ENCODE results near the gene CNNM1. TPM values are rescaled to one million over a fixed set of nuclear protein-coding genes. Genes with fewer than 3 reads are reported as not detected.

Gene CNNM1
- total RNA-seq, 8 experiments from 2014 or later, result 1.4 to 4.0 (median 2.8) TPM

DNA sequence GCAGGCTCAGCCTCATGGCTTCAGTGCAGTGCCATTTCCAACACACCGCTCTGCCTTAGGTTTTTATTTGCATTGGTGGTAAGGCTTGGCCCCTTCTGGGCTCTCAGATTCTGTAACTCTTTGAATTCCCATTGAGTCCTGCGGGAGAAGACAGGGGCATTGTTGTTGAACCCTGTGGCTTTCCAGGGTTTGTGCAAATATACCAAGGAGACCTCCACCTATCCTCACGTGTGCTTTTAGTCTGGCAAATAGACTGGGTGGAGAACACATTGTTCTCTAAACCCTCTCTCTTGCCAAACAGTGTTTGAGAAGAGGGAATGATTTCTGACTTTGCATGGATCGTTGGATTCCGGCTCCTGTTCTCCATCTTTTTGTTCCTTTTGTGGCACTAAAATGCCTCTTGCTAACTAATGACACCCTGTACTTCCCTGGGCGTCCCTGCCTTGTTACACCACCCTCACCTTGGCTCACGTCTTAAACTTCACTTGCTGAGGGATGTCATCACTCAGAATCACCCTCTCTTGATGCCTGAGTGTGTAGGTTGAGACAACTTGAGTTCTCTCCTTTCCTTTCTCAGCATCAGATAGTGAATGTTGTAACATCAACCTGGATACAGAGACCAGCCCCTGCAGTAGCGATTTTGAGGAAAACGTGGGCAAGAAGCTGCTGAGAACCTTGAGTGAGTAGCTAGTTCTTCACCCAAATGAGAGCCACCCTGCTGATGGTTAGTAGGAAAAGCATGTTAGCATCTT lies 60.7 kb downstream of the CNNM1 start:
- 50 to 100% (median 78%) methylated on average over 1 to 8 of the region's 9 CpGs; no CpG with 5 or more reads in 2 of the 10 experiments for WGBS, 10 experiments
- in situ Hi-C loops (cut with MboI; ENCODE audit: low pct_unique_long_range_greater_than_20kb in 2 of 9, low sequenced_read_pairs in 9 of 9, unreplicated experiment in 9 of 9), result no loop called here

DNA sequence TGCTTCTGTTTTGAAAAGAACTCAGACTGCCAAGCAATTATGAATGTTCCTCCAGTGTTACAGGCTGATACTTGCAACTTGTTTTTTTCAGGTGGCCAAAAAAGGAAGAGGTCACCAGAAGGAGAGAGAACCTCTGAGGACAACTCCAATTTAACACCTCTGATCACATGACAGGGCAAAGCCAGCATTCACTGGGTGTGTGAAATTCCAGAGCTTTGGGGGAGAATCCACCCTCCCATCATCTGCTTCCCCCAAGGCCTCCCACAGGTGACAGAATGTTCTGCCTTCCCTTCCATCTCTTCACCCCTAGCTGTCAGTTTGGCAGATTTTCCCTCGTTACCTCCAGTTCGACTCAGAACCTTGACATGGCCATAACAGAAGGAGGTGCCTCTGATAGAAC lies 62.2 kb downstream of the CNNM1 start:
- Histone ChIP-seq H3K27ac (no peak overlapping the region), H3K4me3 (no peak overlapping the region), H3K4me1 (replicated peaks in 1 of 2) (peaks cover 0 to 2% of the 10 kb centered on the region in 2 donors)
- in situ Hi-C loops (cut with MboI; ENCODE audit: low pct_unique_long_range_greater_than_20kb in 2 of 9, low sequenced_read_pairs in 9 of 9, unreplicated experiment in 9 of 9), result no loop called here
- WGBS, 10 experiments, result 93 to 100% (median 98%) methylated on average over 1 to 2 of the region's 2 CpGs; no CpG with 5 or more reads in 6 of the 10 experiments
- no peak for ATAC-seq (replicated peaks in 6 of 8)

More for the DNA sequence above, 60.7 kb downstream of the CNNM1 start:
- H3K4me3 ChIP-seq, result no peak overlapping the region
- no peak overlapping the region for H3K27ac ChIP-seq
- ATAC-seq (replicated peaks in 6 of 8), result no peak
- H3K4me1 ChIP-seq (replicated peaks in 1 of 2), result peaks cover 0 to 2% of the 10 kb centered on the region in 2 donors

GRCh38 chr10:99393036-99393435 lies 63.9 kb downstream of the CNNM1 start:
- ATAC-seq (replicated peaks in 6 of 8), result peak in 2 of 8 experiments; percentile 50
- peaks cover 0 to 2% of the 10 kb centered on the region in 2 donors for H3K4me1 ChIP-seq (replicated peaks in 1 of 2)
- 0% methylated on average over 1 of the region's 2 CpGs; no CpG with 5 or more reads in 8 of the 10 experiments for WGBS, 10 experiments
- in situ Hi-C loops (cut with MboI; ENCODE audit: low pct_unique_long_range_greater_than_20kb in 2 of 9, low sequenced_read_pairs in 9 of 9, unreplicated experiment in 9 of 9), result no loop called here
- no peak overlapping the region for H3K27ac ChIP-seq
- no peak overlapping the region for H3K4me3 ChIP-seq

- peak in 2 of 8 experiments; percentile 37 to 53 for ATAC-seq (replicated peaks in 6 of 8)
- Histone ChIP-seq H3K4me1 (replicated peaks in 1 of 2) (peaks cover 0 to 2% of the 10 kb centered on the region in 2 donors), H3K4me3 (no peak overlapping the region), H3K27ac (no peak overlapping the region)
- in situ Hi-C loops (cut with MboI; ENCODE audit: low pct_unique_long_range_greater_than_20kb in 2 of 9, low sequenced_read_pairs in 9 of 9, unreplicated experiment in 9 of 9), result no loop called here
- WGBS, 10 experiments, result 69 to 100% (median 92%) methylated on average over 1 to 4 of the region's 5 CpGs; no CpG with 5 or more reads in 3 of the 10 experiments
Observed at GRCh38 chr10:99393683-99394082, 64.5 kb downstream of the CNNM1 start.

GRCh38 chr10:99394256-99394655 lies 65.1 kb downstream of the CNNM1 start:
- no peak overlapping the region for H3K27ac ChIP-seq
- H3K4me3 ChIP-seq, result no peak overlapping the region
- H3K4me1 ChIP-seq (replicated peaks in 1 of 2), result peaks cover 0 to 2% of the 10 kb centered on the region in 2 donors
- WGBS, 10 experiments, result 20 to 100% (median 96%) methylated on average over 1 to 8 of the region's 8 CpGs; no CpG with 5 or more reads in 3 of the 10 experiments
- in situ Hi-C loops (cut with MboI; ENCODE audit: low pct_unique_long_range_greater_than_20kb in 2 of 9, low sequenced_read_pairs in 9 of 9, unreplicated experiment in 9 of 9), result no loop called here
- no peak for ATAC-seq (replicated peaks in 6 of 8)

DNA sequence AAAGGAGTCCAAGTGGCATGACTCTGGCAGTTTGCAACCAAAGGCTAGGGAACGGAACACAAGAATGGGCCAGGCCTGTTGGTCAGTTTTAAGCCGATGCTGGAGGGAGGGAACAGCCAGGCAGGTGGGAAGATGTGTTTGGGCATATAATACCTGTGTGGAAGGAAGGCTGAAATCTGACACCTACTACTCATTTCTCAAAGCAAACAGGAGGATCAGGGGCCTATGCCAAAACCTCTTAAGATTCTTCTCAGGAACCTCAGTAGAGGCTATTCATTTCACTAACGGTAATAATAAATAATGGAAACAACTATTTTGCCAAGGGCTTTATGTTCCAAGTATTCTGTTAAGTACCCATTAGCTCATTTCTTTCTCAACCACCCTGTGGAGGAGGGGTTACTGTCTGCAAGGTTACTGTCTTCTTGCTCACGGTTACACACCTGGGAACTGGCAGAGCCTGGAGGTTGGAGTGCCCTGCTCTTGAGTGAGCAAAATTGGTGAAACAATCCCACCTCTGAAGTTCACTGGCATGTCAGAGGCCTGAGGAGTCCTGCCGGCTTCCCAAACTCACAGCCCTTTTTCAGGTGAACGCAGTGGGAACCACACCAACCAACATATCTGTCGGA lies 65.7 kb downstream of the CNNM1 start:
- no peak overlapping the region for H3K27ac ChIP-seq
- in situ Hi-C loops (cut with MboI; ENCODE audit: low pct_unique_long_range_greater_than_20kb in 2 of 9, low sequenced_read_pairs in 9 of 9, unreplicated experiment in 9 of 9), result no loop called here
- H3K4me1 ChIP-seq (replicated peaks in 1 of 2), result peaks cover 0 to 2% of the 10 kb centered on the region in 2 donors
- no peak overlapping the region for H3K4me3 ChIP-seq
- no peak for ATAC-seq (replicated peaks in 6 of 8)
- WGBS, 10 experiments, result 40 to 96% (median 89%) methylated on average over 1 to 6 of the region's 7 CpGs; no CpG with 5 or more reads in 2 of the 10 experiments

- Histone ChIP-seq H3K4me1 (replicated peaks in 1 of 2) (peaks cover 0 to 2% of the 10 kb centered on the region in 2 donors), H3K4me3 (no peak overlapping the region), H3K27ac (no peak overlapping the region)
- in situ Hi-C loops (cut with MboI; ENCODE audit: low pct_unique_long_range_greater_than_20kb in 2 of 9, low sequenced_read_pairs in 9 of 9, unreplicated experiment in 9 of 9), result no loop called here
- peak in 1 of 8 experiments; percentile 80 for ATAC-seq (replicated peaks in 6 of 8)
- WGBS, 10 experiments, result 20 to 100% (median 80%) methylated on average over 1 of the region's 2 CpGs; no CpG with 5 or more reads in 3 of the 10 experiments
Observed at GRCh38 chr10:99395750-99396445, 66.7 kb downstream of the CNNM1 start.

DNA sequence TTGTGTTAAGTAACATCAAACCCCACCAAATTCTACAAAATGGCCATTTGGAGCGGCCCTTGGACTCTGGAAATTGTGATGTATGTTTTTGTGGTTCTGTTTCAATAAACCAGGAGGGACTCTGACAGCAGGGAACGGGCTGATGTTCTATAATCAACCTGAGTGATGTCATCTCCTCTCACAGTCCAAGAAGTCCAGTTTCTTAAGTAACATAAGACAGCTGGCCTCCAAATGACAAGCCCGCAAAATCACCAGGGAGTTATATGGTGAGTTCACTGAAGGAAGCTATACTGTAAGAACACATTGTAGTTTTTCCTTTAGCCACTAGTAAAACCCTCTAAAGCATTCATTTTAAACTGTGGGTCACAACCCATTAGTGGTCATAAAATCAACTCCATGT lies 67.3 kb downstream of the CNNM1 start:
- in situ Hi-C loops (cut with MboI; ENCODE audit: low pct_unique_long_range_greater_than_20kb in 2 of 9, low sequenced_read_pairs in 9 of 9, unreplicated experiment in 9 of 9), result no loop called here
- H3K4me3 ChIP-seq, result no peak overlapping the region
- WGBS, 10 experiments, result 41 to 100% (median 88%) methylated on average over 1 to 3 of the region's 3 CpGs; no CpG with 5 or more reads in 3 of the 10 experiments
- peaks cover 0 to 2% of the 10 kb centered on the region in 2 donors for H3K4me1 ChIP-seq (replicated peaks in 1 of 2)
- H3K27ac ChIP-seq, result no peak overlapping the region
- ATAC-seq (replicated peaks in 6 of 8), result no peak

GRCh38 chr10:99399664-99400063 lies 70.5 kb downstream of the CNNM1 start:
- Histone ChIP-seq H3K4me3 (no peak overlapping the region), H3K27ac (no peak overlapping the region), H3K4me1 (replicated peaks in 1 of 2) (no peaks in the 10 kb centered on the region)
- peak in 1 of 8 experiments; percentile 52 for ATAC-seq (replicated peaks in 6 of 8)
- in situ Hi-C loops (cut with MboI; ENCODE audit: low pct_unique_long_range_greater_than_20kb in 2 of 9, low sequenced_read_pairs in 9 of 9, unreplicated experiment in 9 of 9), result no loop called here
- WGBS, 10 experiments, result 100% methylated on average over 1 to 3 of the region's 3 CpGs; no CpG with 5 or more reads in 4 of the 10 experiments

DNA sequence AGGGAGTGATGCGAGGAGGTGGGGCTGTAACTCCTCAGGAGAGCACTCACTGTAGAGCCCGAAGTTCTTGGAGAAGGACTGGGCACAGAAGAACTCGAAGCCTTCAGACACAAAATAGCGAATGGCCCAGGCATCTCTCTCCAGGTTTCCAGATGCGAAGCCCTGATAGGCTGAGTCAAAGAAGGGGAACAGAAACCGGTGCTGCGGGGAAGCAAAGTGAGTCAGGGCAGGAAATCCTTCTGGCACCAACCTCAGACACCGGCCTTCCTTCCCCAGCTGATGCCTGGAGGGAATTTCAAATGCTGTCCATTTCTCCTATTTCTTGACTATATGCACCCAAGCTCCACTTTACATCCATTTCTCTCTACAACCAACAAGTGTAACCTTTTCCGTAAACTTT lies 74.5 kb downstream of the CNNM1 start:
- no peak for ATAC-seq (replicated peaks in 6 of 8)
- in situ Hi-C loops (cut with MboI; ENCODE audit: low pct_unique_long_range_greater_than_20kb in 2 of 9, low sequenced_read_pairs in 9 of 9, unreplicated experiment in 9 of 9), result no loop called here
- H3K4me1 ChIP-seq (replicated peaks in 1 of 2), result no peaks in the 10 kb centered on the region
- no peak overlapping the region for H3K27ac ChIP-seq
- no peak overlapping the region for H3K4me3 ChIP-seq
- WGBS, 10 experiments, result 80 to 100% (median 92%) methylated on average over 1 to 8 of the region's 9 CpGs; no CpG with 5 or more reads in 2 of the 10 experiments

DNA sequence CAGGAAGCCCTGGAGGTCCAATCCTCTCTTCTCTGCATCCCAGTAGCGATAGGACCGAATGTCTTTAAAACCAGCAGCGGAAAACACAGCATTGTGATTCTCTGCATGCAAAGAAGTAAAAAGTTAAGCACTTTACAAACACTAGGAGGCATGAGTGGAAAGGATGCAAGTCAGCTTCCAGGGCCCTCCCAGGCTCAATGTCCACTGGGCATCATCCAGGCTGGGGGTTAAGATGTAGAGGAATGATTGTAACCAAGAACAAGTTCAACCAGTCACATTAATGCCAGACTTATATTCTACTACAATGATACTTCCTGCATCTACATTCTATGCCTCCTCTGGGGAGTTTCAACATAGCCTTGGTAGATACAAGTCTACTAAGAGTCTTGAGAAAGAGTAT lies 77.0 kb downstream of the CNNM1 start:
- no peaks in the 10 kb centered on the region for H3K4me1 ChIP-seq (replicated peaks in 1 of 2)
- ATAC-seq (replicated peaks in 6 of 8), result no peak
- no peak overlapping the region for H3K4me3 ChIP-seq
- in situ Hi-C loops (cut with MboI; ENCODE audit: low pct_unique_long_range_greater_than_20kb in 2 of 9, low sequenced_read_pairs in 9 of 9, unreplicated experiment in 9 of 9), result no loop called here
- H3K27ac ChIP-seq, result no peak overlapping the region
- WGBS, 10 experiments, result 88 to 100% (median 100%) methylated on average over 1 to 3 of the region's 3 CpGs; no CpG with 5 or more reads in 4 of the 10 experiments

DNA sequence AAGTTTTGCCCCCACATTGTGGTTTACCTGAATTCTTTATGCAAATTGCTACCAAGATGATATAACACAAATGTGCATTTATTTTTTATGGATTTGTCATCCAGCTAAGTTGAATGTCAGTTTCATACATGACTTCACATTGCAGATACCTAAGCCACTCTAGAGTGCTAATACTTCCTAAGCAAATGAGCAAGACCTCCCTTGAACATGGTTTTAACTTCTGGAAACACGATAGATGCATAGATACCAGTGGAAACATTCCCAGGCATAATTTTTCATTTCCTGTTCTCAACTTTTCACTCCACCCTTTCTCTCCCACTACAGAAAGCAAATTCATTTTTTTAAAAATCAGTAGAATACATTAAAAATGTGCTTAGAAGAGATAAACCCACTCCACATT lies 81.0 kb downstream of the CNNM1 start:
- 0 to 100% (median 57%) methylated on average over 1 of the region's 1 CpG; no CpG with 5 or more reads in 2 of the 10 experiments for WGBS, 10 experiments
- Histone ChIP-seq H3K27ac (no peak overlapping the region), H3K4me3 (no peak overlapping the region), H3K4me1 (replicated peaks in 1 of 2) (no peaks in the 10 kb centered on the region)
- in situ Hi-C loops (cut with MboI; ENCODE audit: low pct_unique_long_range_greater_than_20kb in 2 of 9, low sequenced_read_pairs in 9 of 9, unreplicated experiment in 9 of 9), result no loop called here
- ATAC-seq (replicated peaks in 6 of 8), result peak in 3 of 8 experiments; percentile 69 to 88 (median 69)

- no peak overlapping the region for H3K27ac ChIP-seq
- WGBS, 10 experiments, result 78 to 100% (median 84%) methylated on average over 1 to 3 of the region's 4 CpGs; no CpG with 5 or more reads in 4 of the 10 experiments
- ATAC-seq (replicated peaks in 6 of 8), result peak in 1 of 8 experiments; percentile 14
- H3K4me3 ChIP-seq, result no peak overlapping the region
- no peaks in the 10 kb centered on the region for H3K4me1 ChIP-seq (replicated peaks in 1 of 2)
- in situ Hi-C loops (cut with MboI; ENCODE audit: low pct_unique_long_range_greater_than_20kb in 2 of 9, low sequenced_read_pairs in 9 of 9, unreplicated experiment in 9 of 9), result no loop called here
Observed at GRCh38 chr10:99410876-99411275, 81.7 kb downstream of the CNNM1 start.
